Measurements from ENCODE around the gene ASB15.
A peak's percentile ranks its signal among the peaks of the same experiment; 100 is the strongest.

Gene ASB15

GRCh38 chr7:123602648-123603047 is 1.0 kb downstream of the ASB15 start:
- Histone ChIP-seq H3K23ac (ENCODE audit: low read length in 2 of 2) (no peak overlapping the region), H3K4me2 (ENCODE audit: low read length, poor library complexity, severe bottlenecking) (no peak overlapping the region), H2BK15ac (ENCODE audit: low read depth, poor library complexity, severe bottlenecking) (no peak overlapping the region), H2BK120ac (ENCODE audit: low read depth, low read length) (no peak overlapping the region), H3K79me1 (replicated peaks; ENCODE audit: low read length, poor library complexity, severe bottlenecking) (no peaks in the 10 kb centered on the region), H4K8ac (ENCODE audit: low read length) (no peak overlapping the region), H2AK5ac (ENCODE audit: low read length, severe bottlenecking) (no peak overlapping the region), H3K27me3 (ENCODE audit: control insufficient read depth in 1 of 2, insufficient read depth in 1 of 2, low read length in 2 of 2) (no peaks in the 10 kb centered on the region), H3K9ac (ENCODE audit: low read length) (no peak overlapping the region), H3K4me1 (ENCODE audit: control insufficient read depth, insufficient read depth, low read depth, low read length) (no peaks in the 10 kb centered on the region), H3K14ac (ENCODE audit: low read length in 2 of 2) (no peak overlapping the region), H3K36me3 (ENCODE audit: control insufficient read depth in 1 of 2, insufficient read depth in 2 of 2, low read depth in 1 of 2, low read length in 2 of 2) (no peaks in the 10 kb centered on the region), H2BK12ac (ENCODE audit: low read length in 2 of 2) (no peak overlapping the region), H2BK5ac (ENCODE audit: low read depth, low read length, poor library complexity, severe bottlenecking) (no peak overlapping the region), H3K4me3 (ENCODE audit: insufficient read depth in 1 of 2, low read depth in 1 of 2, low read length in 2 of 2) (no peak overlapping the region), H3K27ac (ENCODE audit: low read length, poor library complexity, severe bottlenecking) (no peak overlapping the region), H3K18ac (ENCODE audit: low read depth in 1 of 2, low read length in 2 of 2) (no peak overlapping the region), H3K9me3 (ENCODE audit: control insufficient read depth, low read length) (no peaks in the 10 kb centered on the region), H4K91ac (ENCODE audit: low read length) (no peak overlapping the region), H3K4ac (ENCODE audit: low read depth in 1 of 2, low read length in 2 of 2) (no peak overlapping the region), H2AFZ (ENCODE audit: low read depth, low read length) (no peak overlapping the region)
- no CpG with 5 or more reads among the region's 3 CpGs for WGBS
- DNase-seq, result no peak

DNA sequence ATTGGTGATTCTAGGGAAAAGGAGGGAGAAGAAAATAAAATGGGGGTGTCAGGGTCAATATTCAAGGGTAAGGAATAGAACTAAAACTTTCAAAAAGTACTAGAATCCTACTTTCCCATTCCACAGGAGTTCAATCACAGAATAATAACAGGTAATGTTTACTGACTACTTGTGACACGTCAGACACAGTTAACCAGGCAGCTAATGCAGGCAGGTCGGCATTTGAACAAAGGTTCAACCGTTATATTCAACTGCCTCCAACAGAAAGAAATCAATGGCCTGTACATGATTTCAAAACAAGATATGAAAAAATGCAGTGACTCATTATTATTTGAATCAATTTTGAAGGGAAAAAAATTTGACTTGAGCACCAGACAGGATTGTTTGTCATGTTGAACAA is 3.1 kb downstream of the ASB15 start:
- Histone ChIP-seq H2BK15ac (ENCODE audit: low read depth, poor library complexity, severe bottlenecking) (no peak overlapping the region), H3K36me3 (ENCODE audit: control insufficient read depth in 1 of 2, insufficient read depth in 2 of 2, low read depth in 1 of 2, low read length in 2 of 2) (no peaks in the 10 kb centered on the region), H2BK5ac (ENCODE audit: low read depth, low read length, poor library complexity, severe bottlenecking) (no peak overlapping the region), H3K9me3 (ENCODE audit: control insufficient read depth, low read length) (no peaks in the 10 kb centered on the region), H4K91ac (ENCODE audit: low read length) (no peak overlapping the region), H3K9ac (ENCODE audit: low read length) (no peak overlapping the region), H3K27ac (ENCODE audit: low read length, poor library complexity, severe bottlenecking) (no peak overlapping the region), H3K4ac (ENCODE audit: low read depth in 1 of 2, low read length in 2 of 2) (no peak overlapping the region), H3K14ac (ENCODE audit: low read length in 2 of 2) (no peak overlapping the region), H3K4me3 (ENCODE audit: insufficient read depth in 1 of 2, low read depth in 1 of 2, low read length in 2 of 2) (no peak overlapping the region), H3K4me1 (ENCODE audit: control insufficient read depth, insufficient read depth, low read depth, low read length) (no peaks in the 10 kb centered on the region), H2AK5ac (ENCODE audit: low read length, severe bottlenecking) (no peak overlapping the region), H2AFZ (ENCODE audit: low read depth, low read length) (no peak overlapping the region), H2BK12ac (ENCODE audit: low read length in 2 of 2) (no peak overlapping the region), H2BK120ac (ENCODE audit: low read depth, low read length) (no peak overlapping the region), H3K18ac (ENCODE audit: low read depth in 1 of 2, low read length in 2 of 2) (no peak overlapping the region), H4K8ac (ENCODE audit: low read length) (no peak overlapping the region), H3K23ac (ENCODE audit: low read length in 2 of 2) (no peak overlapping the region), H3K4me2 (ENCODE audit: low read length, poor library complexity, severe bottlenecking) (no peak overlapping the region), H3K27me3 (ENCODE audit: control insufficient read depth in 1 of 2, insufficient read depth in 1 of 2, low read length in 2 of 2) (no peaks in the 10 kb centered on the region), H3K79me1 (replicated peaks; ENCODE audit: low read length, poor library complexity, severe bottlenecking) (no peaks in the 10 kb centered on the region)
- no peak for DNase-seq
- 66% methylated on average over 3 of the region's 3 CpGs for WGBS

GRCh38 chr7:123607423-123607975 is 5.9 kb downstream of the ASB15 start:
- Histone ChIP-seq H2BK120ac (ENCODE audit: low read depth, low read length) (peak overlapping the region; percentile 34), H3K4me3 (ENCODE audit: insufficient read depth in 1 of 2, low read depth in 1 of 2, low read length in 2 of 2) (no peak overlapping the region), H4K91ac (ENCODE audit: low read length) (no peak overlapping the region), H2AFZ (ENCODE audit: low read depth, low read length) (no peak overlapping the region), H2BK15ac (ENCODE audit: low read depth, poor library complexity, severe bottlenecking) (no peak overlapping the region), H3K9ac (ENCODE audit: low read length) (no peak overlapping the region), H3K4ac (ENCODE audit: low read depth in 1 of 2, low read length in 2 of 2) (no peak overlapping the region), H2BK12ac (ENCODE audit: low read length in 2 of 2) (no peak overlapping the region), H3K4me1 (ENCODE audit: control insufficient read depth, insufficient read depth, low read depth, low read length) (no peaks in the 10 kb centered on the region), H2BK5ac (ENCODE audit: low read depth, low read length, poor library complexity, severe bottlenecking) (no peak overlapping the region), H4K8ac (ENCODE audit: low read length) (no peak overlapping the region), H3K27me3 (ENCODE audit: control insufficient read depth in 1 of 2, insufficient read depth in 1 of 2, low read length in 2 of 2) (no peaks in the 10 kb centered on the region), H3K23ac (ENCODE audit: low read length in 2 of 2) (no peak overlapping the region), H3K36me3 (ENCODE audit: control insufficient read depth in 1 of 2, insufficient read depth in 2 of 2, low read depth in 1 of 2, low read length in 2 of 2) (no peaks in the 10 kb centered on the region), H3K27ac (ENCODE audit: low read length, poor library complexity, severe bottlenecking) (no peak overlapping the region), H2AK5ac (ENCODE audit: low read length, severe bottlenecking) (no peak overlapping the region), H3K4me2 (ENCODE audit: low read length, poor library complexity, severe bottlenecking) (no peak overlapping the region), H3K18ac (ENCODE audit: low read depth in 1 of 2, low read length in 2 of 2) (no peak overlapping the region), H3K14ac (ENCODE audit: low read length in 2 of 2) (no peak overlapping the region), H3K9me3 (ENCODE audit: control insufficient read depth, low read length) (no peaks in the 10 kb centered on the region), H3K79me1 (replicated peaks; ENCODE audit: low read length, poor library complexity, severe bottlenecking) (no peaks in the 10 kb centered on the region)
- WGBS, result 43% methylated on average over 1 of the region's 4 CpGs
- DNase-seq, result no peak

DNA sequence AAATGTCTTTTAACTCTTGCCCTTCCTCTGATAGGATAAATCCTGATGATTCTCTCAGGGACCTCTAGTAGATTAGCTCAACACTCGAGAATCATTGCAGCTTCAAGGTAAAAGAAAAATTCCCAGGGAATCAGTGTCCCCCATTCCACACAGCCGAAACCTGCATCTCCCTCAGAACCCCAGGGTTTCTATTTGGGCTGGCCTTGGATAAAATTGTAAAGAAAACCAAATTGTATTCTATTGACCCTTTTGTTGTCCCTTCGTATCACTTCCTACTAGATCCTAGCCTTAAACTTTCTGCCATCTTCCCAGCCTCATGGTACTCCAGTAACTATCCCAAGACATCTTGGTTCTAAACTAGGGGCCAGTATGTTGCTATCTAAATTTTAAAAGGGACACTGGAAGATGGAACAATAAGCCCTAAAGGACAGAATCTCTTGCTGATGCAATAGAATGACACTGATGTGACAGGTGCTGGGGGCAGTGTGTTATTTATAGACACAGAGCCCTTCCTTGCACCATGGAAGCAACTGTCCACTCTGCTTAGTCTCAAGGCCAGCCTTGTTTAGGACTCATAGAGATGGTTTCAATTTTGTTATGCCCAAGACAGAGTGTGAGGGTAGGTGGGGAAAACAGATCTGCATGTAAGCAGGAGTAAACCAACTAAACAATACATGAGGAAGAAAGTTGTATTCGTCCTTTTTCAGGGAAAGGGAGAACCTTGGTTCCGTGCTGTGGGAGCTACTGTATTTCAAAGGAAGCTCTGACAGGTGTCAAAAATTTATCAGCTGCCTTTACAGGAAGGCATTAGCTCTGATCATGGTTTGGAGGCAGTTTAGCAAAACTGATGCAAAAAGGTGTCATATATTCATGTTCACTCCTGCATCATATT is 7.6 kb downstream of the ASB15 start:
- Histone ChIP-seq H2BK5ac (ENCODE audit: low read depth, low read length, poor library complexity, severe bottlenecking) (no peak overlapping the region), H4K91ac (ENCODE audit: low read length) (no peak overlapping the region), H3K14ac (ENCODE audit: low read length in 2 of 2) (peak overlapping the region in 1 of 2 experiments; percentile 36), H3K4me1 (ENCODE audit: control insufficient read depth, insufficient read depth, low read depth, low read length) (no peaks in the 10 kb centered on the region), H3K4me2 (ENCODE audit: low read length, poor library complexity, severe bottlenecking) (no peak overlapping the region), H3K23ac (ENCODE audit: low read length in 2 of 2) (no peak overlapping the region), H2AFZ (ENCODE audit: low read depth, low read length) (no peak overlapping the region), H3K36me3 (ENCODE audit: control insufficient read depth in 1 of 2, insufficient read depth in 2 of 2, low read depth in 1 of 2, low read length in 2 of 2) (no peaks in the 10 kb centered on the region), H3K9ac (ENCODE audit: low read length) (no peak overlapping the region), H3K27me3 (ENCODE audit: control insufficient read depth in 1 of 2, insufficient read depth in 1 of 2, low read length in 2 of 2) (no peaks in the 10 kb centered on the region), H2BK12ac (ENCODE audit: low read length in 2 of 2) (no peak overlapping the region), H4K8ac (ENCODE audit: low read length) (no peak overlapping the region), H3K18ac (ENCODE audit: low read depth in 1 of 2, low read length in 2 of 2) (no peak overlapping the region), H3K79me1 (replicated peaks; ENCODE audit: low read length, poor library complexity, severe bottlenecking) (no peaks in the 10 kb centered on the region), H3K27ac (ENCODE audit: low read length, poor library complexity, severe bottlenecking) (no peak overlapping the region), H3K4me3 (ENCODE audit: insufficient read depth in 1 of 2, low read depth in 1 of 2, low read length in 2 of 2) (no peak overlapping the region), H3K9me3 (ENCODE audit: control insufficient read depth, low read length) (no peaks in the 10 kb centered on the region), H3K4ac (ENCODE audit: low read depth in 1 of 2, low read length in 2 of 2) (no peak overlapping the region), H2AK5ac (ENCODE audit: low read length, severe bottlenecking) (no peak overlapping the region), H2BK120ac (ENCODE audit: low read depth, low read length) (no peak overlapping the region), H2BK15ac (ENCODE audit: low read depth, poor library complexity, severe bottlenecking) (no peak overlapping the region)
- 91% methylated on average over 4 of the region's 5 CpGs for WGBS
- no peak for DNase-seq
